Breast epithelium (tissue), 3 donors: ENCODE measurements around the gene ZSCAN5A.
"Not testable (repeated sequence)": the region's sequence is repeated elsewhere in the genome, so short reads cannot be mapped to it uniquely, and the experiment has no call there.

ENCODE experiments used
- CTCF ChIP-seq, 3 donors: fragments of 450-650 bp; IDR thresholded peaks; one replicate each; pipeline ENCODE4 v1.5.1; 2016 to 2017; ENCODE audit warnings: antibody characterized with exemption in 3 of 3, mild to moderate bottlenecking in 3 of 3, moderate library complexity in 3 of 3
- POLR2A ChIP-seq: fragments of 450-650 bp; IDR thresholded peaks from one replicate; pipeline ENCODE4 v1.6.1; 2016; ENCODE audit warnings: antibody characterized with exemption, mild to moderate bottlenecking, moderate library complexity
- POLR2AphosphoS5 ChIP-seq, 3 donors: sonication (generic); formaldehyde crosslinking; IDR thresholded peaks; one replicate each; pipeline ENCODE4 v1.6.1; 2017; ENCODE audit warnings: antibody characterized with exemption in 3 of 3

- not testable (repeated sequence) for TF ChIP-seq CTCF (IDR thresholded peaks at IDR 0.05); POLR2A; POLR2AphosphoS5 (IDR thresholded peaks at IDR 0.05)
Measured at GRCh38 chr19:56175861-56176307, 138.8 kb downstream of the ZSCAN5A start, which contains the start of gene GALP.
